Occipital lobe (tissue), 2 donors: ENCODE measurements around the gene GRIFIN. TPM values are rescaled to one million over a fixed set of nuclear protein-coding genes. Genes with fewer than 3 reads are reported as not detected.

Experiments
- DNase-seq: peaks from one replicate; lab custom pipeline; 2025; lab: John Stamatoyannopoulos, UW
- total RNA-seq: library from RNA; depleted of rRNA; stranded (reverse); fragments of >200 nt; gene quantifications from one replicate; pipeline ENCODE4 v1.2.3, GENCODE V29; 2014

The GRIFIN gene
- total RNA-seq, 1 donor from 2014 or later = not detected

- no peak for DNase-seq
Measured at GRCh38 chr7:2512713-2513112, 36.5 kb upstream of the GRIFIN start.

GRCh38 chr7:2512179-2512661 lies 36.0 kb upstream of the GRIFIN start:
- no peak for DNase-seq

- no peak for DNase-seq
Measured at GRCh38 chr7:2511769-2512168, 35.6 kb upstream of the GRIFIN start.

GRCh38 chr7:2510909-2511768 lies 34.9 kb upstream of the GRIFIN start:
- DNase-seq = no peak

- no peak for DNase-seq
Measured at GRCh38 chr7:2510130-2510776, 34.1 kb upstream of the GRIFIN start.

GRCh38 chr7:2509298-2509906 lies 33.2 kb upstream of the GRIFIN start:
- no peak for DNase-seq

- no peak for DNase-seq
Measured at GRCh38 chr7:2508327-2509215, 32.4 kb upstream of the GRIFIN start.

GRCh38 chr7:2507917-2508306 lies 31.7 kb upstream of the GRIFIN start:
- DNase-seq = no peak

GRCh38 chr7:2507208-2507916 lies 31.2 kb upstream of the GRIFIN start:
- DNase-seq = no peak

- no peak for DNase-seq
Measured at GRCh38 chr7:2505401-2505800, 29.2 kb upstream of the GRIFIN start.

GRCh38 chr7:2504889-2505375 lies 28.7 kb upstream of the GRIFIN start:
- DNase-seq = no peak

- no peak for DNase-seq
Measured at GRCh38 chr7:2504128-2504888, 28.1 kb upstream of the GRIFIN start.

GRCh38 chr7:2503056-2503941 lies 27.1 kb upstream of the GRIFIN start:
- DNase-seq = no peak

- DNase-seq = no peak
Measured at GRCh38 chr7:2502647-2502966, 26.4 kb upstream of the GRIFIN start.

- DNase-seq = no peak
Measured at GRCh38 chr7:2501947-2502646, 25.9 kb upstream of the GRIFIN start.

GRCh38 chr7:2500701-2501100 lies 24.5 kb upstream of the GRIFIN start:
- DNase-seq = no peak

GRCh38 chr7:2499719-2500430 lies 23.7 kb upstream of the GRIFIN start:
- no peak for DNase-seq

GRCh38 chr7:2499181-2499580 lies 23.0 kb upstream of the GRIFIN start:
- no peak for DNase-seq
